SK-N-SH (cell line): Measurements from ENCODE around the gene GLRA3. TPM values are rescaled to one million over a fixed set of nuclear protein-coding genes. Genes with fewer than 3 reads are reported as not detected.

ENCODE experiments used
- CTCF ChIA-PET: fragments of 300-600, 350-600 bp; formaldehyde crosslinking; extraction: SDS; loops from one replicate; lab custom pipeline; 2021; lab: Yijun Ruan, JAX
- POLR2A ChIA-PET: fragments of 350-600 bp; sonication (Branson Sonifier 250); formaldehyde crosslinking; extraction: SDS; loops from one replicate; lab custom pipeline; 2020; ENCODE audit warnings: antibody characterized with exemption, inconsistent platforms; lab: Yijun Ruan, JAX
- DNase-seq: peaks from one replicate; pipeline ENCODE4 v3.0.0; 2012
- H2AFZ ChIP-seq: fragments of 200-600 bp; sonication (generic); 2 replicates; pipeline ENCODE4 v1.8.1; 2016; ENCODE audit warnings: antibody characterized with exemption, mild to moderate bottlenecking, low read depth
- H3F3A ChIP-seq: fragments of 200-600 bp; sonication (generic); replicated peaks from 2 replicates; pipeline ENCODE3; 2016; ENCODE audit warnings: antibody characterized with exemption, mild to moderate bottlenecking; ENCODE audit not compliant: insufficient read depth
- H3K27ac ChIP-seq, 2 experiments: fragments of 200-500 bp in 1 of 2; fragments of 200-600 bp in 1 of 2; sonication (Bioruptor generic) in 1 of 2; sonication (generic), shearing (Covaris generic) in 1 of 2; 2 replicates each; pipeline versions ENCODE4 v1.5.1 to v1.6.1; 2014 to 2016; ENCODE audit warnings: low read depth in 2 of 2, inconsistent platforms in 1 of 2, low read length in 1 of 2, mild to moderate bottlenecking in 1 of 2, mixed read lengths in 1 of 2
- H3K27me3 ChIP-seq: fragments of 200-600 bp; sonication (generic), shearing (Covaris generic); 2 replicates; pipeline ENCODE4 v1.6.1; 2016; ENCODE audit warnings: mixed run types; ENCODE audit not compliant: insufficient read depth
- H3K36me3 ChIP-seq, 2 experiments: fragments of 200-500 bp in 1 of 2; fragments of 200-600 bp in 1 of 2; sonication (Bioruptor generic) in 1 of 2; sonication (generic) in 1 of 2; replicated peaks in 1 of 2; 2 replicates each; pipeline versions ENCODE3 to v1.5.1; 2014 to 2016; ENCODE audit warnings: low read length in 1 of 2, mild to moderate bottlenecking in 1 of 2; ENCODE audit not compliant: insufficient read depth in 2 of 2, control insufficient read depth in 1 of 2
- H3K4me1 ChIP-seq, 2 experiments: fragments of 200-500 bp in 1 of 2; fragments of 200-600 bp in 1 of 2; sonication (Bioruptor generic) in 1 of 2; sonication (generic), shearing (Covaris generic) in 1 of 2; 2 replicates each; pipeline versions ENCODE4 v1.5.1 to v1.6.1; 2014 to 2016; ENCODE audit warnings: low read depth in 1 of 2, low read length in 1 of 2, mixed run types in 1 of 2; ENCODE audit not compliant: insufficient read depth in 2 of 2, control insufficient read depth in 1 of 2
- H3K4me2 ChIP-seq: fragments of 200-600 bp; sonication (generic), shearing (Covaris generic); 2 replicates; pipeline ENCODE4 v1.6.1; 2017; ENCODE audit warnings: mixed run types
- H3K4me3 ChIP-seq, 2 experiments: fragments of 200-500 bp in 1 of 2; fragments of 200-600 bp in 1 of 2; sonication (Bioruptor generic) in 1 of 2; sonication (generic), shearing (Covaris generic) in 1 of 2; 2 replicates each; pipeline versions ENCODE4 v1.5.1 to v1.8.1; 2014 to 2016; ENCODE audit warnings: low read depth in 2 of 2, inconsistent platforms in 1 of 2, low read length in 1 of 2, mild to moderate bottlenecking in 1 of 2, mixed read lengths in 1 of 2, moderate library complexity in 1 of 2
- H3K79me2 ChIP-seq: fragments of 200-600 bp; sonication (generic); 2 replicates; pipeline ENCODE4 v1.8.1; 2017; ENCODE audit warnings: mild to moderate bottlenecking; ENCODE audit not compliant: insufficient read depth
- H3K9ac ChIP-seq: fragments of 200-600 bp; sonication (generic); 2 replicates; pipeline ENCODE4 v1.6.1; 2017; ENCODE audit warnings: mixed run types
- H3K9me2 ChIP-seq: fragments of 200-600 bp; sonication (generic); 2 replicates; pipeline ENCODE4 v1.6.1; 2017; ENCODE audit warnings: mixed run types
- H3K9me3 ChIP-seq: fragments of 200-600 bp; sonication (generic); 2 replicates; pipeline ENCODE4 v1.6.1; 2017; ENCODE audit warnings: mixed run types, mild to moderate bottlenecking, moderate library complexity
- H4K20me1 ChIP-seq: fragments of 200-600 bp; sonication (generic); 2 replicates; pipeline ENCODE4 v1.6.1; 2017; ENCODE audit warnings: mild to moderate bottlenecking, mixed run types; ENCODE audit not compliant: insufficient read depth
- CHD2 ChIP-seq: fragments of 150-350 bp; IDR thresholded peaks from 2 replicates; pipeline ENCODE4 v1.6.1; 2018; ENCODE audit warnings: low read length; ENCODE audit not compliant: partially characterized antibody
- EP300 ChIP-seq, 2 experiments: IDR thresholded peaks; 2 replicates each; pipeline versions ENCODE4 v1.4.0 to v1.6.1; 2012; ENCODE audit warnings: borderline replicate concordance in 1 of 2, low read depth in 1 of 2, low read length in 1 of 2
- EZH2phosphoT487 ChIP-seq: fragments of 200-600 bp; sonication (generic); IDR thresholded peaks from 2 replicates; pipeline ENCODE4 v1.6.1; 2017; ENCODE audit warnings: low read depth, mixed run types, mild to moderate bottlenecking, antibody characterized with exemption, moderate library complexity, borderline replicate concordance
- GATA2 ChIP-seq: sonication (generic); formaldehyde crosslinking; IDR thresholded peaks from 2 replicates; pipeline ENCODE4 v1.5.0; 2020; ENCODE audit warnings: mild to moderate bottlenecking, missing genetic modification reagents
- MEF2A ChIP-seq: IDR thresholded peaks from 2 replicates; pipeline ENCODE4 v1.4.0; 2012; ENCODE audit warnings: low read depth, borderline replicate concordance
- MXI1 ChIP-seq: IDR thresholded peaks from 2 replicates; pipeline ENCODE4 v1.6.1; 2012; ENCODE audit warnings: mild to moderate bottlenecking, low read depth, low read length, improper control_type of control experiment
- NFIC ChIP-seq: IDR thresholded peaks from 2 replicates; pipeline ENCODE4 v1.4.0; 2012; ENCODE audit warnings: borderline replicate concordance
- NRF1 ChIP-seq: IDR thresholded peaks from 2 replicates; pipeline ENCODE4 v1.6.1; 2012; ENCODE audit warnings: low read depth, mild to moderate bottlenecking, low read length
- RAD21 ChIP-seq: IDR thresholded peaks from 2 replicates; pipeline ENCODE4 v1.6.1; 2012; ENCODE audit warnings: mild to moderate bottlenecking, low read length
- RFX5 ChIP-seq: IDR thresholded peaks from 2 replicates; pipeline ENCODE4 v1.6.1; 2012; ENCODE audit warnings: mild to moderate bottlenecking, improper control_type of control experiment, low read length
- TCF12 ChIP-seq: IDR thresholded peaks from 2 replicates; pipeline ENCODE4 v1.4.0; 2012
- YY1 ChIP-seq: IDR thresholded peaks from 2 replicates; pipeline ENCODE4 v1.4.0; 2012; ENCODE audit warnings: low read depth, mild to moderate bottlenecking
- WGBS: methylation state at CpG from one replicate; pipeline ENCODE4 v1.1.6; 2017; ENCODE audit warnings: low lambda C conversion rate; 5-methylcytosine and 5-hydroxymethylcytosine counted together
- polyA plus RNA-seq, 3 experiments: library from polyadenylated mRNA; depleted of rRNA; stranded (reverse); fragments of >200 nt; gene quantifications; 2 replicates each; pipeline ENCODE4 v1.2.3, GENCODE V29; 2012
- TF ChIP-seq, protein P1 (sequence below): fragments of 200-600 bp; sonication (generic); IDR thresholded peaks from 2 replicates; pipeline ENCODE4 v1.6.1; 2017; ENCODE audit warnings: antibody characterized with exemption, mild to moderate bottlenecking, moderate library complexity
- TF ChIP-seq, protein P2 (sequence below): IDR thresholded peaks from 2 replicates; pipeline ENCODE4; 2012
- TF ChIP-seq, protein P3 (sequence below): IDR thresholded peaks from 2 replicates; pipeline ENCODE4 v1.4.0; 2012; ENCODE audit warnings: low read depth, borderline replicate concordance
- TF ChIP-seq, protein P4 (sequence below): IDR thresholded peaks from 2 replicates; pipeline ENCODE4 v1.6.1; 2012; ENCODE audit warnings: mild to moderate bottlenecking, low read depth, low read length, moderate library complexity

Gene GLRA3
- polyA plus RNA-seq, 1 of the 3 experiments (the other 2 are of a cell fraction), result not detected

DNA sequence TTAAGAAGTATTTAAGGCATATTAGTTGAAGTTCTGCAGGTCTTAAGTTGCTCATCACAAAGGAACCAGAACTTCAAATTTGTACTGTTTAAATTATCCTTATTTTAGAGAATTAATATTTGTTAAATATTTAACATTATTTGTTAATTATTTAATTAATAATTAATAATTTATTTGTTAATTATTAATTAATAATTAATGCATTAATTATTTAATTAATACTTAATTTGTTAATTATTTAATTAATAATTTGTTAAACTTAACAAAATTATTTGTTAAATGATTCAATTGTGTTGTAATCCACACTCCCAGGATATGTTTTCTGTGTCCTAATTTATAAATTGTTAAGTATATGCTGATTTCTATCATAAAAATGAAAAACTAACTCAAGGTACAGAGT, 129.4 kb downstream of the GLRA3 start (continued):
- TF ChIP-seq RAD21, result no peak
- TF ChIP-seq, protein P1, sequence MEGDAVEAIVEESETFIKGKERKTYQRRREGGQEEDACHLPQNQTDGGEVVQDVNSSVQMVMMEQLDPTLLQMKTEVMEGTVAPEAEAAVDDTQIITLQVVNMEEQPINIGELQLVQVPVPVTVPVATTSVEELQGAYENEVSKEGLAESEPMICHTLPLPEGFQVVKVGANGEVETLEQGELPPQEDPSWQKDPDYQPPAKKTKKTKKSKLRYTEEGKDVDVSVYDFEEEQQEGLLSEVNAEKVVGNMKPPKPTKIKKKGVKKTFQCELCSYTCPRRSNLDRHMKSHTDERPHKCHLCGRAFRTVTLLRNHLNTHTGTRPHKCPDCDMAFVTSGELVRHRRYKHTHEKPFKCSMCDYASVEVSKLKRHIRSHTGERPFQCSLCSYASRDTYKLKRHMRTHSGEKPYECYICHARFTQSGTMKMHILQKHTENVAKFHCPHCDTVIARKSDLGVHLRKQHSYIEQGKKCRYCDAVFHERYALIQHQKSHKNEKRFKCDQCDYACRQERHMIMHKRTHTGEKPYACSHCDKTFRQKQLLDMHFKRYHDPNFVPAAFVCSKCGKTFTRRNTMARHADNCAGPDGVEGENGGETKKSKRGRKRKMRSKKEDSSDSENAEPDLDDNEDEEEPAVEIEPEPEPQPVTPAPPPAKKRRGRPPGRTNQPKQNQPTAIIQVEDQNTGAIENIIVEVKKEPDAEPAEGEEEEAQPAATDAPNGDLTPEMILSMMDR, result no peak
- TF ChIP-seq EZH2phosphoT487, result no peak

DNA sequence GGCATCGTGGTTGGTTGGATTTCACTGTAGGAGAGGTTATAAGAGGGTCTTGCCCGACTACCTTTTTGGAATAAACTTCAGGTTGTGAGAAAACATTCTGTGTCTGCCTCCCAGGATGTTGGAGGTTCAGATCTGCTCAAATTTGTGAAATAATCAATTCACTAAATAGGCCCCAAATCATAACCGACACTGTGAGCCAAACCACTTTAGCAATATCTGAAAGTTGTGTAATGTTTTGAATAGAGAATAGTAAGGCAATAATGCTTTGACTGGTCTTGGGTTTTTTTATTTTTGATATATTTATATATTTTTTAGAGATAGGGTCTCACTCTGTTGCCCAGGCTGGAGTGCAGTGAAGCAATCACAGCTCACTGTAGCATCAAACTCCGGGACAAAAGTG, 131.2 kb downstream of the GLRA3 start:
- no peaks in the 10 kb centered on the region for H3K4me1 ChIP-seq
- ChIA-PET CTCF (no interaction called here), POLR2A (no interaction called here)

More for the DNA sequence above, 131.2 kb downstream of the GLRA3 start:
- no peak overlapping the region for H3K4me3 ChIP-seq
- H3K9me3 ChIP-seq, result no peaks in the 10 kb centered on the region
- H3K27me3 ChIP-seq, result no peaks in the 10 kb centered on the region
- H3F3A ChIP-seq, result no peaks in the 10 kb centered on the region
- TF ChIP-seq, protein P1, result no peak
- no peak for TF ChIP-seq YY1
- no peak for TF ChIP-seq RFX5
- TF ChIP-seq MEF2A, result no peak
- no peak for TF ChIP-seq NFIC
- TF ChIP-seq MXI1, result no peak
- TF ChIP-seq, protein P2, sequence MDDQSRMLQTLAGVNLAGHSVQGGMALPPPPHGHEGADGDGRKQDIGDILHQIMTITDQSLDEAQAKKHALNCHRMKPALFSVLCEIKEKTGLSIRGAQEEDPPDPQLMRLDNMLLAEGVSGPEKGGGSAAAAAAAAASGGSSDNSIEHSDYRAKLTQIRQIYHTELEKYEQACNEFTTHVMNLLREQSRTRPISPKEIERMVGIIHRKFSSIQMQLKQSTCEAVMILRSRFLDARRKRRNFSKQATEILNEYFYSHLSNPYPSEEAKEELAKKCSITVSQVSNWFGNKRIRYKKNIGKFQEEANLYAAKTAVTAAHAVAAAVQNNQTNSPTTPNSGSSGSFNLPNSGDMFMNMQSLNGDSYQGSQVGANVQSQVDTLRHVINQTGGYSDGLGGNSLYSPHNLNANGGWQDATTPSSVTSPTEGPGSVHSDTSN, result no peak
- no peak for TF ChIP-seq NRF1
- TF ChIP-seq TCF12, result no peak
- no peak for TF ChIP-seq GATA2 (CRISPR knock-in tag)
- TF ChIP-seq, protein P3, sequence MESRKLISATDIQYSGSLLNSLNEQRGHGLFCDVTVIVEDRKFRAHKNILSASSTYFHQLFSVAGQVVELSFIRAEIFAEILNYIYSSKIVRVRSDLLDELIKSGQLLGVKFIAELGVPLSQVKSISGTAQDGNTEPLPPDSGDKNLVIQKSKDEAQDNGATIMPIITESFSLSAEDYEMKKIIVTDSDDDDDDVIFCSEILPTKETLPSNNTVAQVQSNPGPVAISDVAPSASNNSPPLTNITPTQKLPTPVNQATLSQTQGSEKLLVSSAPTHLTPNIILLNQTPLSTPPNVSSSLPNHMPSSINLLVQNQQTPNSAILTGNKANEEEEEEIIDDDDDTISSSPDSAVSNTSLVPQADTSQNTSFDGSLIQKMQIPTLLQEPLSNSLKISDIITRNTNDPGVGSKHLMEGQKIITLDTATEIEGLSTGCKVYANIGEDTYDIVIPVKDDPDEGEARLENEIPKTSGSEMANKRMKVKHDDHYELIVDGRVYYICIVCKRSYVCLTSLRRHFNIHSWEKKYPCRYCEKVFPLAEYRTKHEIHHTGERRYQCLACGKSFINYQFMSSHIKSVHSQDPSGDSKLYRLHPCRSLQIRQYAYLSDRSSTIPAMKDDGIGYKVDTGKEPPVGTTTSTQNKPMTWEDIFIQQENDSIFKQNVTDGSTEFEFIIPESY, result no peak
- TF ChIP-seq CHD2, result no peak
- TF ChIP-seq RAD21, result no peak
- TF ChIP-seq, protein P4, sequence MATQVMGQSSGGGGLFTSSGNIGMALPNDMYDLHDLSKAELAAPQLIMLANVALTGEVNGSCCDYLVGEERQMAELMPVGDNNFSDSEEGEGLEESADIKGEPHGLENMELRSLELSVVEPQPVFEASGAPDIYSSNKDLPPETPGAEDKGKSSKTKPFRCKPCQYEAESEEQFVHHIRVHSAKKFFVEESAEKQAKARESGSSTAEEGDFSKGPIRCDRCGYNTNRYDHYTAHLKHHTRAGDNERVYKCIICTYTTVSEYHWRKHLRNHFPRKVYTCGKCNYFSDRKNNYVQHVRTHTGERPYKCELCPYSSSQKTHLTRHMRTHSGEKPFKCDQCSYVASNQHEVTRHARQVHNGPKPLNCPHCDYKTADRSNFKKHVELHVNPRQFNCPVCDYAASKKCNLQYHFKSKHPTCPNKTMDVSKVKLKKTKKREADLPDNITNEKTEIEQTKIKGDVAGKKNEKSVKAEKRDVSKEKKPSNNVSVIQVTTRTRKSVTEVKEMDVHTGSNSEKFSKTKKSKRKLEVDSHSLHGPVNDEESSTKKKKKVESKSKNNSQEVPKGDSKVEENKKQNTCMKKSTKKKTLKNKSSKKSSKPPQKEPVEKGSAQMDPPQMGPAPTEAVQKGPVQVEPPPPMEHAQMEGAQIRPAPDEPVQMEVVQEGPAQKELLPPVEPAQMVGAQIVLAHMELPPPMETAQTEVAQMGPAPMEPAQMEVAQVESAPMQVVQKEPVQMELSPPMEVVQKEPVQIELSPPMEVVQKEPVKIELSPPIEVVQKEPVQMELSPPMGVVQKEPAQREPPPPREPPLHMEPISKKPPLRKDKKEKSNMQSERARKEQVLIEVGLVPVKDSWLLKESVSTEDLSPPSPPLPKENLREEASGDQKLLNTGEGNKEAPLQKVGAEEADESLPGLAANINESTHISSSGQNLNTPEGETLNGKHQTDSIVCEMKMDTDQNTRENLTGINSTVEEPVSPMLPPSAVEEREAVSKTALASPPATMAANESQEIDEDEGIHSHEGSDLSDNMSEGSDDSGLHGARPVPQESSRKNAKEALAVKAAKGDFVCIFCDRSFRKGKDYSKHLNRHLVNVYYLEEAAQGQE, result no peak
- TF ChIP-seq EP300 (IDR thresholded peaks at IDR 0.05; ENCODE audit: borderline replicate concordance in 1 of 2, low read depth in 1 of 2, low read length in 1 of 2), result no peak
- no peaks in the 10 kb centered on the region for H4K20me1 ChIP-seq
- no peaks in the 10 kb centered on the region for H3K79me2 ChIP-seq
- no peak overlapping the region for H3K9ac ChIP-seq
- no peak overlapping the region for H3K27ac ChIP-seq
- H2AFZ ChIP-seq, result no peak overlapping the region
- WGBS, result 33% methylated on average over 4 of the region's 4 CpGs
- no peaks in the 10 kb centered on the region for H3K36me3 ChIP-seq
- no peaks in the 10 kb centered on the region for H3K9me2 ChIP-seq
- H3K4me2 ChIP-seq, result no peak overlapping the region
- no peak for DNase-seq
